DLD1 (cell line): ENCODE results near the gene TMEM53.
"Not testable (repeated sequence)": the region's sequence is repeated elsewhere in the genome, so short reads cannot be mapped to it uniquely, and the experiment has no call there.

Source experiments
- in situ Hi-C: cut with HindIII; loops from 2 replicates; pipeline ENCODE4 v1.10.0; 2017; ENCODE audit warnings: low sequenced_read_pairs

The TMEM53 gene

DNA sequence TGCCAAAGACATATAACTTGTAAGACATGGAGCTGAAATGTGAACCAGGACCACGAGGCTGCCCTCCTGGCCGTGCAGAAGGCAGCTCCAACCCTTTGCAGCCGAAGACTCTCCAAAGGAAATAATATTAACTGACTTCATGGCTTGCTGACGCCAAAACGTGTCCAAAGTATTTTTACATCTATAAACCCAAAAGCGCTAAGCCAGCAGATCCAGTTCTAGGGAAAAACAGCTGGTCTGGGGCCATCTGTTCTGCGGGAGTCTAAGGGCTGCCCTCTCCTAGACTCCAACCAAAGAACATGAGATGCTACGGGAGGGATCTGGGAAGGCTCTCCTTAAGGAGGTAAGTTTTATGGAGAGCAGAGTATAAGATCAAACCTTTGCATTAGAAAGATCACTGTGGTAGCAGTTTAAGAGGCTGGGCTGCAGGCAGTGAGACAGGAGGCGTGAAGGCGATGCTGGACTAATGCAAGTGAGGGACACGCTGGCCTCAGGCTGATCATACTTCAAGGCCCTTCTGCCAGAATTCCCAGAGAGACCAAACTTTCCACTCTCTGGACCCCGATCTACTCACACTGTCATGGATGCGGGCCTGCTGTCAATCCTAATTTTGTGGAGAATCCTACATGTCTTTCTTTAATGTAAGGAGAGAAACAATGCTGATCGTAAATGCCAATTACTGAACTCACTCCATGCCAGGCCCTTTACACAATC, 1.2 kb downstream of the TMEM53 start:
- in situ Hi-C loops: no loop called here

DNA sequence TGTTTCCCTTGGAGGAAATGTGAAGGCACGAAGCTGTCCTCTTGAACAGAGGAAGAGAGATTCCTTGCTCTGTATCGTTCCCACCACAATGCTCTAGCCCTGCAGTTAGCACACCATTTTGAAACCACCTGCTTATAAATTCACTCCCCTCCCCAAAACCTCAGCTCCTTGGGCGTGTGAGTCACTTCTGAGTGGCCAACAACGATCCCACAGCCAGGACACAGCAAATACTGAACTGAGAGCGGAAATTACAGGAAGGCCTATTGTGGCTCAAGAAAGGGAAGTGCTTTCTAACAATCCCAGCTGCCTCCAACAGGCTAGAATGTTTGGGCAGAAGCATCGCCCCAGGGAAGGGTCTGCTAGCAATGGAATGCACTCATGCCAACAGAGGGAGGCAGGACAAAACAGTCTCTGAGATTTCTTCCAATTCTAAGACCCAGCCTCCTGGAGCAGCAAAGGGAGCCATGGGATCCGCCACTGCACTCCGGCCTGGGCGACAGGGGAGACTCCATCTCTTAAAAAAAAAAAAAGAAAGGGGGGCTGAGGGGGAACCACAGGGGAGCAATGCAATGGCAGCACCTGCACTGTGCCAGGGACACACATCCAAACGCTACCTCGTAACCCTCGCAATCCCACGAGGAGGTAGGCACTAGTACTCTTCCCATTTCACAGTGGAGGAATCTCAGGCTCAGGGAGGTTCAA, 1.9 kb downstream of the TMEM53 start:
- in situ Hi-C loops: no loop called here

DNA sequence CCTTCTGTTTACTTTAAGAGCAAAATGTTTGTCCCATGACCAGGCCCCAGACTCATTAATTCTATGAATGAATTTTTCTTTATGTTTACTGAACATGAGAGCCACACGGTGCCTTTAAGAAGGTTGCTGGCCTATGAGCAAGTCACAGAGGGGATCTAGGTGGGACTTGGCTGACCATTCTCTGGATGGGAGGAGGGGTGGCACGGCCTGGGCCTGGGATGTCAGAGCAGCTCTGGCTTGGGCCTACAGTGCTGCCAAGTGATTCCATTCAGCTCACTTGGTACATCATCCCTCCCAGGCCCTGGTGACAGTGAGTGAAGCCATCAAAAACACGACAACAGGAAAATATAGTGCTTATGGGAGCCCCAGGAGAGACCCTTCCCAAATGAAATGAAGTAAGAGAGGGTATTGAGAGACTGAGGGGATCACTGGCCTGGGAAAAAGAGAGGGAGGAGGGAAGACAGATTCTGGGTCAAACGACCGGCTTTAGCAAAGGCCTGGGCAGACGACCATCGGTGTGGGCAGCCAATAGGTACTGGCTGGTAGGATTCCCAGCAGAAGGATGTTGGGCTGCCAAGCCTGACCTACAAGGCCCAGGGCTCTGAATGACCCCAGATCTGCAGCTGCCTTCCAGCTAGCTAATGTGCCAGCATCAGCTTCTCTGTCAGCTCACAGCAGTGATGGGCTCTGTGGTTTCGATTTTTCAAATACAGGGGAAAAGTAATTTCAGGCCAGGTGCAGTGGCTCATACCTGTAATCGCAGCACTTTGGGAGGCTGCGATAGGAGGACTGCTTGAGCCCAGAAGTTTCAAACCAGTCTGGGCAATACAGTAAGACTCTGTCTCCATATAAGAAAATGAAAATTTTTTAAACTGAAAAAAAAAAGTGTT, 3.3 kb downstream of the TMEM53 start:
- in situ Hi-C loops: no loop called here

DNA sequence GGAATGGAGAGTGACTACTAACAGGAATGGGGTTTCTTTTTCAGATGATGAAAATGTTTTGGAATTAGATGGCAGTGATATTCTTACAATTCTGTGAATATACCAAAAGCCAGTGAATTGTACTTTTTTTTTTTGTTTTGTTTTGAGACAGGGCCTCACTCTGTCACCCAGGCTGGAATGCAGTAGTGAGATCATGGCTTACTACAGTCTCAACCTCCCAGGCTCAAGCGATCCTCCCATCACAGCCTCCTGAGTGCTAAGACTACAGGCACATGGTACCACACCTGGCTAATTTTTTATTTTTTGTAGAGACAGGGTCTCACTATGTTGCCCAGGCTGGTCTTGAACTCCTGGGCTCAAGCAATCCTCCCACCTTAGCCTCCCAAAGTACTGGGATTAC, 7.6 kb downstream of the TMEM53 start:
- in situ Hi-C loops: not testable (repeated sequence)

DNA sequence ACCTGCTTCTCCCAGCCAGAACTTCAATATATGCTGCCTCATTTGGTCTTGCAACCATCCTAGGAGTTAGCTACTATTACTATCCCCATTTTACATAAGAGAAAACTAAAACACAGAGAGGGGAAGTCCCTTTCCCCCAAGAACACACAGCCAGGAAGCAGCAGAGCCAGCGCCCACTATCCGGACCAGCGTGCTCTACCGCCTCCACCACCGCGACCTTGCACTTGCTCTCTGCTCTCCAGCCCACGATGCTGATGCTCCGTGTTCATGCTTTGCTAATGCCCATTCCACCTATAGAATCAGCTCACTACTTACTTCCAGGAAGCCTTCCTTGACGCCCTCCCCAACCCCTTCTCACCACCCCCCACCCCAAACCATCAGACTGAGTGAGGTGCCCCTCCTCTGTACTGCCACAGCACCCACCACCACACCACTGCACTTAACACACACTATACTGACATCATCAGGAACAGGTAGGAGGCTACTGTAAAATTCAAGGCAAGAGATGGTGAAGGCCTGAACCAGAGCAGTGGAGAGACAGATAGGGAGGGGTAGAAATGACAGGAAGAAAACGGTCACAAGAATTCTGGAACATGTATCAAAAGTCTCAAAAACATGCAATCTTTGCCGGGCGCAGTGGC, 9.4 kb downstream of the TMEM53 start:
- in situ Hi-C loops: no loop called here

DNA sequence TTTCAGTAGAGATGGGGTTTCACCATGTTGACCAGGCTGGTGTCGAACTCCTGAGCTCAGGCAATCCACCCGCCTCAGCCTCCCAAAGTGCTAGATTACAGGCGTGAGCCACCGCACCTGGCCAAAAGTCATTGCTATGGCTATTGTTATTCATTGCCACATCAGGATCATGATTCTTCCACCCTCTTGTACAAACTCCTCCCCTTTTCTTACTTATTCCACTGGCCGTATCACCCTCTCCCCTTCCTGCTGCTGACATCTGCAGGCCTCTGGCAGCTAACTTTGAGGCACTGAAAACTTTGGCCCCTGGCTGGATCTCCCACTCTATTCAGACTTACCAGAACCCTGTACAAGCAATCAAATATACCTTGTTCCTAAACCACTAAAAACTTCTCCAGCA, 10.9 kb downstream of the TMEM53 start:
- in situ Hi-C loops: no loop called here

DNA sequence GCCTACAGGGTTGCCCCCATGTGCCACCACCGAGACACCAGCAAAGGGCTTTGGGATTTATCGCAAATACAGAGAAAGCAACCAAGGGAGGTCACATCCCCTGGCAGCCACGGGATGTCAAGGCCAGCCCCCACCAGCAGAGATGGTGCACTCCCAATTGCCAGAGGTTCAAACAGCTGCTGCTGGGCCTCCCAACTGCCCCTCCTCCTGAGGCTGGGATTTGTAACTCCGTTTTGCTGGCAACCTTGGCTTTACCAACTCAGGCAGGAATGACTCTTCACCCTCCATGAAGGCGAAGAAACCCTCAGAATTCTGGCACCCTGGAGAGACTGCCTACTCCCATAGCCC, 11.6 kb downstream of the TMEM53 start:
- in situ Hi-C loops: no loop called here

DNA sequence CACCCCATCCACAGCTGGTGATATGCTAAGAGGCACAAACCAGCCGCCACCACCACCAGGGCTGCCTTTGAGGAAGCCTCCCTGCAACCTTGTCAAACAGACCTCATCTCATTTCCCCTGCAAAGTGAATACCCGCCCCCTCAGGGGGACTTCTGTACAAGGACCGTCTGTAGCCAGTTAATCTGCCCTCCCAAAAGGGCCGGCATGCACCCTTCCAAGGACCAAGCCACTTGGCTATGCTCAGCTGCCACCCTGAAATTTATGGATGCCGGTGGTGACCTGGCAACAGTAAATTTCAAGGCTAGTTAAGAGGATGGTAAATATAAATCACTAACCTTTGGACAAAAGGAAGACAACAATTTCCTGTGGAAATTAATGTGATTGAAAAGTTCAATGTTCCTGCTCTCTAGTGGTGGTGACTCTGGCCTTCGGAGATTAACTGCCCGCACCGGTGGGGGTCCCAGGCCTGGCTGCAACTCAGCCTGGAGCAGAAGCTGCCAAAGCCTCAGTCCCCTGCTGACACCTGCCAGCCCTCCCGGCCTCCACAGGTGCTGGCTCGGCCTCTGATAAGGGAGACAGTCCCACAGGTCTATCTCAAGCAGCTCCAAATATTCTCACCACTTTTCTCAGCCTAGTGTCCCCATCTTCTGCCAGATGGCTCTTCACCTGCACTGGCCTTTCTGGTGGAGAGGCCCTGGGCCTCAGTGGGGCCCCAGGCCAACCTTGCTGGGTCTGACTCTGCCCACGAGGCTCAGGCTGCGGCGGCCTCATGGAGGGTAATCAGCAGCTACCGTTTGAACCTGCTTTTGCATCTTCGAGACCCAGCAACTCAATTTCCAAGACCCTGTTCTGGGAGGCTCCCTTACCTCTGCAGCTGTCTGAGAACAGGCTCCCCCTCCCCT, 12.2 kb downstream of the TMEM53 start:
- in situ Hi-C loops: no loop called here

DNA sequence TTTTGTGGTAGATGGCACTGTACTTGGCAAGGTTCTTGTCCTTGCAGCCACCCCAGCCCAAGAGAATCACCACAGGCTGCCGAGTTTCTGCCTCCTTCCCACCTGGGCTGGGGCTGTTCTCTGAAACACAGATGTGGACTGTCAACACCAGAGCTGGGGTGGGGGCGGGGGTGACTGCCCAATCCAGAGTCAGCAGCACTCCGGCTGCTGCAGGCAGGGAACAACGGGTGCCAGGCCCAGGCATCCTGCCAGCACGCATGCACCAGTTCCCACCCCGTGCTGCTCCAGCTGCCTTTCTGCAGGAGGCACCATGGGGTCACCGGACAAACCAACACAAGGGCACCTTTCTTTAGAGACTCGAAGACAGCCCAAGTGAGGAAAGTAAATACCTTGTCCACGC, 14.1 kb downstream of the TMEM53 start:
- in situ Hi-C loops: no loop called here

DNA sequence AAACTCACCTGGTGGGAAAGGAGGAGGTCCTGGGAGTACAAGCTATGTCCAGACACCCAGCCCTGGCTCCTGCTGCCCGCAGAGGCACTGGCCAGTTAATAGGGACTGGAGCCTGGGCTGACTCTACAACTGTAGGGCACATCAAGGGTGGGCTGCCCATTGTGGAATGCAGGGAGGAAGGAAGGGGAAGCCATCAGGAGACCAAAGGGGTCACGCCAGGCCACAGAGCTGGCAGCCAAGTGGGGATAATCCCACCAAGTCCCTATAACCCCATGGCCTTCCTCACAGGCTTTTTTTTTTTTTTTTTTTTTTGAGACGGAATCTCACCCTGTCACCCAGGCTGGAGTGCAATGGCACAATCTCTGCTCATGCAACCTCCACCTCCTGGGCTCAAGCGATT, 14.7 kb downstream of the TMEM53 start:
- in situ Hi-C loops: no loop called here

DNA sequence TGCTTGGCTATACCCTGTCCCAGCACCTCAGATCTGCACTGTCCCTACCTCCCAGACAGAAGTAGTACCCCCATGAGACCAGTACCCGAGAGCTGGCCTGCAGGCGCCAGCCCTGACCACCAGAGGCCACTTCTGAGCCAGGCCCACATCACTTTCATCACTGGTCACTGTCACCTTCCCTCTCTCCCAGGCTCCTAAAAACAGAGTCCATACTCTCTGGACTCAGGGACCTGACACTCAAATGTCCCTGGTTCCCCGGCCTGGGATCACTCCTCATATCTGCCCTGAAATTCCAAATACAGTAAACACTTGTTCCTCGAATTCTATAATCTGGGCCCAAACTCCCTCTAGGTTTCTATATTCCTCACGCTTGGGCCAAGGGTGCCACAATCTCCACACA, 18.7 kb downstream of the TMEM53 start:
- in situ Hi-C loops: no loop called here

DNA sequence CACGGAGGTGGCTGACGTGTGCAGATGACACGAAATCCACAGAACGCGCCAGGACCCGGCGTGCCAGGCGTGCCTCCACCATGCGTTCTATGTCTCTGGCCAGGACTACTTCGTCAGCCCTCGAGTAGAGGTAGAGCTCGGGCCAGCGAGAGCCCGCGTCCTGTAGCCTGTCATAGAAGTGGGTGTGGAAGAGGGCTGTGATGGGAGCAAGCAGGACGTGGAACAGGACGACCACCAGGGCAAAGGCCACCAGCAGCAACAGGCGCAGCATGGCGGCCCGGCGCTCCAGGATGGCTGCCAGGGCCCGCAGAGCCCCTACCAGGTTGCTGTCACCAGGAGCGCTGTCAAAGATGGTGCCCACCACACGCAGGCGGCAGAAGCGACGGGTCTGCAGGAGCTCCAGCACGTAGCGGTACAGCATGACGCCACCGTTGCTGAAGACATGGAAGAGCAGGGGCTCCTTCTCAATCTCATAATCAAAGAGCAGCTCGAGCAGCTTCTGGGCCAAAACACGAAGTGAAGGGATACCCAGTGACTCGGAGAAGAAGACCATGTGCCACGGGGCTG, 19.6 kb downstream of the TMEM53 start:
- in situ Hi-C loops: no loop called here

DNA sequence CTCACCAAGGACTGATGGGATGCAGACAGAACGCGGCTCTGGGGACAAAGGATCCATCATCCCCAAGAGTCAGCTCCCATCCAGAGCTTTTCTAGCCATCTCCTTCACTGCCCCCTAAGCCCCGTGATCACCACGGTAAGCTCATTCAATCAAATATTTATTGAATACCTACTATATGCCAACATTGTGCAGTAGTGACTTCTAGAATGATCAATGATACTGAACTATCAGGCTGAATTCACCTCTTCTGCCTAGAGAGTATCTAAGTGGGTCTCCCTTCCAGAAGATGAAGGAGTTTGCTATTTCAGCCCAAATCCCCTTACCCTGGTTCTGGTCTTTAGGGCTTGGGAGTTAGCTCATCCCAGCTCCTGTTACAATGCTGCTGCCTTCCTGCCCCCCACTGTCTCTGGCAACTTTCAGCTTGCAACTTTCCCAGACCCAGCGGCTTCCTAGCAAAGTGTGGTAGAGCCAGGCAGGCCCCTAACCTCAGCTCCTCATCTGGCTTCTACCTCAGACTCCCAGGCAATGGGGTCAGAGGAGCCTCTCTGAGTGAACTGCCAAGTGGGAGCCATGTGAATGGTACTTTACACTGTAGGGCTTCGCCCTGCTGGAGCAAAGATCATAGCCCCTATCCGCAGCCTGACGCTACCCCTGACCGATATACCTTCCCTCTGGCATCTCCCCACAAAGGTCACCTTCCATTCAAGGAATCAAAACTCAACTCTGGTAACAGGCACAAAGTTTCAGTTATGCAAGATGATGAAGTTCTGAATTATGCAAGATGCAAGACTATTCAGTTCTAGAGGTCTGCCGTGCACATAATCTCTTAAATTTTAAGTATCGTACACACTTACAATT, 20.9 kb downstream of the TMEM53 start:
- in situ Hi-C loops: no loop called here

DNA sequence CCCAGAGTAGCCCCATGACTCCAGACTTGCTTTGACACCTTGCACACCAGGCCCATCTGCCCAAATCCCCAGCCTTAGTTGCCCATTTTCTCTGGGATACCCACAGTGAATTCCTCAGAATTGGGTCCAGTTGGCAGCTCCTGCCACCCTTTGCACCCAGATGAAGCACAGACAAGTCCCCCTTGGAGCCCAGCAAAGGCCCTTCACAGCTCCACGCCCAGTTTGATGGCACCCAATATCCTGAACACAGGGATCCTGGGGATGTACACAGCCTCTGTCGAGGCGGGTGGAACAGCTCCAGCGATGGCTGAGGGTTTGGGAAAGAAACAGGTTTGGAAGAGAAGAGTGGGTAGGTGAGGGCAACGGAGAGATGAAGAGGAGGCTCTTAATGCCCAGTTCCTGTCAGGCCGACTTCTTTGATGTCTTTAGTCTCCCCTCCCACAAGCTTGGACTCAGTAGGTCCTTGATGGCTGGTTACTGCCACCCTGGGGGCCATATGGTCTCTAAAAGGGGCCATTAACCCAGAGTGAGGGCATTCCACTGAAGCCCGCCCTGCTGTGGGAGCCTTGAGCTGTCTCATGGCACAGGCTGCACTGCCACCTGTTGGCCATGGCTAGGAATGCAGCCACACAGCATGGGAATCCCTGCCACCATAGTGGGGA, 21.7 kb downstream of the TMEM53 start:
- in situ Hi-C loops: no loop called here

DNA sequence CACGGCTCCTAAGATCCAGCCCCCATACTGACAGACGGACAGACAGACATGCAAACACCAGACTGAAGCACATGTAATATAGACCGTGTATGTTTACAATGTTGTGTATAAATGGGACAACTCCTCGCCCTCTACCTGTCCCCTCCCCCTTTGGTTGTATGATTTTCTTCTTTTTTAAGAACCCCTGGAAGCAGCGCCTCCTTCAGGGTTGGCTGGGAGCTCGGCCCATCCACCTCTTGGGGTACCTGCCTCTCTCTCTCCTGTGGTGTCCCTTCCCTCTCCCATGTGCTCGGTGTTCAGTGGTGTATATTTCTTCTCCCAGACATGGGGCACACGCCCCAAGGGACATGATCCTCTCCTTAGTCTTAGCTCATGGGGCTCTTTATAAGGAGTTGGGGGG, 23.2 kb downstream of the TMEM53 start:
- in situ Hi-C loops: no loop called here

DNA sequence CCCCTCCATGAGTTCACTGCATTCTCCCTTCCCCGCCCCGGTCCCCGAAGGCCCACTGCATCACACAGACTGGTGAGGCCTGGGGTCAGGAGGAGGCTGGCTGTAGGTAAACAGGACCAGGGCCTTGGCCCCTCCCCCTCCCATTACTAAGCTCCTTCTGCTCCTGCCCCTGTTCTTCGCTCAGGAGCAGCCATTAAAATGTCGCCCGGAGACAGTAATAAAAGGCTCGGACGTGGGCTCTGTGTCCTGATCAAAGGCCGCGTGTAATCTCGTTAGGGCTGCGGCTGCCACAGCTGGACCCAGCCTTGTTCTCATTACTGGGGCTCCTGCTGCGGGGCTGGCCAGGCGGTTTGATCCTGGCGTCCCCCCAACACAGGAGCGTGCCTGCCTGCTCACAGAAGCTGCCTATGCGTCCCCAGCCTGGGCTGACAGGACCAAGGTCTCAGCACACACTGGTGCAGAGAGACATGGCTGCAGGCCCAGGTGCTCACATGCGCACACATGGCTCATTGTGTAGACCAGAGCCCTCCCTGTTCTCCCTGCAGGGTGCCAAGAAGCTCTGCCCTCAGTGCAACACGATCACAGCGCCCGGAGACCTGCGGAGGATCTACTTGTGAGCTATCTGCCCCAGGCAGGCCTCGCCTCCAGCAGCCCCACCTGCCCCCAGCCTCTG, 24.0 kb downstream of the TMEM53 start:
- in situ Hi-C loops: no loop called here

DNA sequence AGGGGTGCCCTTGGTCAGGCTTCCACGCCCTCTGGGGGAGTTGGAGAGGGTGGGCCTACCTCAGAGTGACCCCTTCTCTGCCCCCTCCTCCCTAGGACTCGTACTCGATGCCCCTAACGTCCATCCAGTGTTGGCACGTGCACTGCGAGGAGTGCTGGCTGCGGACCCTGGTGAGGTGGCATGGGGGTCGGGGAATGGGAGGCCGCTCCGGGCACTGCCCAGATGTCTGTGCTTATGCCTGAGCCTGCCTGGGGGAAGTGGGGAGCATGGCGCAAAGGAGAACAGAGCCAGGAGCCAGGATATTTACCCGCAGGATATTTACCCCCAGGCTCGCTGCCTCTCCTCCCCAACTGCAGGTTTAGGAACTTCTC, 24.5 kb downstream of the TMEM53 start:
- in situ Hi-C loops: no loop called here
